LNCaP clone FGC (cell line): ENCODE results near the gene MIP.
"Not testable (repeated sequence)": the region's sequence is repeated elsewhere in the genome, so short reads cannot be mapped to it uniquely, and the experiment has no call there.

ENCODE experiments used
- DNase-seq: peaks from one replicate; pipeline ENCODE4 v3.0.0-alpha.2; 2011; ENCODE audit warnings: low read depth
- H3K4me3 ChIP-seq: 2 replicates; pipeline ENCODE4 v1.5.1; 2011; ENCODE audit warnings: mild to moderate bottlenecking, low read depth, low read length, control low read depth
- CTCF ChIP-seq: IDR thresholded peaks from 2 replicates; pipeline ENCODE4 v1.5.1; 2012; ENCODE audit warnings: mild to moderate bottlenecking; ENCODE audit not compliant: control insufficient read depth, insufficient read depth; ENCODE audit errors: extremely low read depth

The MIP gene

GRCh38 chr12:56413392-56413791 lies 41.1 kb downstream of the MIP start:
- TF ChIP-seq CTCF: no peak
- no peak for DNase-seq
- H3K4me3 ChIP-seq: no peak overlapping the region

DNA sequence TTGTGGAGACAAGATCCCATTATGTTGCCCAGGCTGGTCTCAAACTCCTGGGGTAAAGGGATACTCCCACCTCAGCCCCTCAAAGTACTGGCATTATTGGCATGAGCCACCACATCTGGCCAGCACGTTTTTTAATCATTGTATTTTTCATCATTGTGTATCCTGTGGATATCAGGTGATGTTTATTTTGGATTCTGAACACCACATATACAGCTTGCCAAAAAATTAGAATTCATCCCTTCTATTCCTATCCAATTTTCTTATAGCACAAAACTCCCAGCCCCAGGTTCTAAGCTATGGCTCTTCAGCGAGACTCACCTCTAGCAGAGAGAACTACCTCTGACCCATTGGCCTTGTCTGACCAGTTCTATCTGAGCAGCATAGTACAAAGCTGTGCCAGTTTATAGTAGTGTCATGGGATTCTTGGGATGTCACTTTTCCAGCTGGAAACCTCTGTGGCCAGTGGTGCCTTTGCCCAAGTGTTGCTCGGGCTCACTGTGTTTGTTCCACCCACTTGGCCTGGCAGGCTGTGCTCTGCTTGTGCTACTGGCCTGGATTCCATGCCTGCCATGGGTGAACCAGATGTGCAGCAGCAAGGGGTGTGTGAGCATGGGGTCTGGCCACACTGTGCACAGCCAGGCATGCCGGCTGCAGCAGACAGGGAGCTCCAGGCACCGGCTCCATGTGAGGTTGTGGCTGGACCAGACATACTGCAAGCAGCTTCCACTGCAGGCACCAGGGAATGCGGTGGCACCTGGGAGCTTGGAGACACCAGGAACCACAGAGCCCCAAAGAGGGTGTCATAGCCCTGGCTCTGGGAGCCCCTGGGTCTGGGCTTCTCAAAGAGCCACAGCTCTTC lies 42.4 kb downstream of the MIP start:
- no peak for TF ChIP-seq CTCF
- no peak overlapping the region for H3K4me3 ChIP-seq
- DNase-seq: peak; percentile 36

DNA sequence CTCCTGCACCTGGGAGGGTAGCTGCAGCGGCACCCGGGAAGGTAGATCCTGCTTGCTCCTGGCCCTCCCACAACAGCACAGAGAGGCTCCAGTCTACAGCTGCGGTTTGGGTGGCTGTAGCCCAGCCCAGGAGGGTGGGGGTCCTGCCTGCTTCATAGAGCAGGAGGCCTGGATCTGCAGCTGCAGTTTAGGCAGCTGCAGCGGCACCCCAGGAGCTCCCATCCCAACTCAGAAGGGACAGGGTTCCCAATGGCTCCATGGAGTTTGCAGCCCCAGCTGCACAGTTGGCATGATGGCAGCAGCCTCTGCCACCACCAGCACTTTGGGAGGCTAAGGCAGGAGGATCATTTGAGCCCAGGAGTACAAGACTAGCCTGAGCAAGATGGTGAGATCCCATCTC lies 43.7 kb downstream of the MIP start:
- H3K4me3 ChIP-seq: no peak overlapping the region
- DNase-seq: no peak
- no peak for TF ChIP-seq CTCF

GRCh38 chr12:56408799-56409417 lies 45.5 kb downstream of the MIP start:
- H3K4me3 ChIP-seq: no peak overlapping the region
- DNase-seq: no peak
- TF ChIP-seq CTCF: no peak

GRCh38 chr12:56404227-56404626 lies 50.2 kb downstream of the MIP start:
- not testable (repeated sequence) for H3K4me3 ChIP-seq, DNase-seq

DNA sequence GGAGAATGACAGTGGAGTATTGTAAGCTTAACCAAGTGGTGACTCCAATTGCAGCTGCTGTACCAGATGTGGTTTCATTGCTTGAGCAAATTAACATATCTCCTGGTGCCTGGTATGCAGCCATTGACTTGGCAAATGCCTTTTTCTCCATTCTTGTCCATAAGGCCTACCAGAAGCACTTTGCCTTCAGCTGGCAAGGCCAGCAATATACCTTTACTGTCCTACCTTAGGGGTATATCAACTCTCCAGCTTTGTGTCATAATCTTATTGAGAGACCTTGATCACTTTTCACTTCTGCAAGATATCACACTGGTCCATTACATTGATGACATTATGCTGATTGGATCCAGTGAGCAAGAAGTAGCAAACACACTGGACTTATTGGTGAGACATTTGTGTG lies 52.8 kb downstream of the MIP start:
- not testable (repeated sequence) for DNase-seq, H3K4me3 ChIP-seq

- not testable (repeated sequence) for H3K4me3 ChIP-seq, DNase-seq
Measured at GRCh38 chr12:56401125-56401524, 53.3 kb downstream of the MIP start.
